HUES6 (cell line): ENCODE data around the gene PROSER1.
A peak's percentile ranks its signal among the peaks of the same experiment; 100 is the strongest.
"Not testable (repeated sequence)": the region's sequence is repeated elsewhere in the genome, so short reads cannot be mapped to it uniquely, and the experiment has no call there.

Source experiments
- H3K27ac ChIP-seq: 2 replicates; pipeline ENCODE4 v1.7.0; 2013; ENCODE audit warnings: low read depth, mild to moderate bottlenecking, low read length, inconsistent platforms
- H3K27me3 ChIP-seq: 2 replicates; pipeline ENCODE4 v1.6.1; 2013; ENCODE audit warnings: low read length; ENCODE audit not compliant: control insufficient read depth, insufficient read depth
- H3K36me3 ChIP-seq: 2 replicates; pipeline ENCODE4 v1.6.1; 2013; ENCODE audit warnings: low read length; ENCODE audit not compliant: control insufficient read depth, insufficient read depth
- H3K4me1 ChIP-seq: 2 replicates; pipeline ENCODE4 v1.6.1; 2013; ENCODE audit warnings: low read length; ENCODE audit not compliant: control insufficient read depth, insufficient read depth
- H3K4me3 ChIP-seq: 2 replicates; pipeline ENCODE4 v1.5.1; 2013; ENCODE audit warnings: low read depth, low read length
- H3K9ac ChIP-seq: one replicate; pipeline ENCODE4 v1.6.1; 2013; ENCODE audit warnings: mild to moderate bottlenecking, low read length
- H3K9me3 ChIP-seq: 2 replicates; pipeline ENCODE4 v1.6.1; 2013; ENCODE audit warnings: low read depth, low read length; ENCODE audit not compliant: control insufficient read depth, insufficient read depth

Gene PROSER1

DNA sequence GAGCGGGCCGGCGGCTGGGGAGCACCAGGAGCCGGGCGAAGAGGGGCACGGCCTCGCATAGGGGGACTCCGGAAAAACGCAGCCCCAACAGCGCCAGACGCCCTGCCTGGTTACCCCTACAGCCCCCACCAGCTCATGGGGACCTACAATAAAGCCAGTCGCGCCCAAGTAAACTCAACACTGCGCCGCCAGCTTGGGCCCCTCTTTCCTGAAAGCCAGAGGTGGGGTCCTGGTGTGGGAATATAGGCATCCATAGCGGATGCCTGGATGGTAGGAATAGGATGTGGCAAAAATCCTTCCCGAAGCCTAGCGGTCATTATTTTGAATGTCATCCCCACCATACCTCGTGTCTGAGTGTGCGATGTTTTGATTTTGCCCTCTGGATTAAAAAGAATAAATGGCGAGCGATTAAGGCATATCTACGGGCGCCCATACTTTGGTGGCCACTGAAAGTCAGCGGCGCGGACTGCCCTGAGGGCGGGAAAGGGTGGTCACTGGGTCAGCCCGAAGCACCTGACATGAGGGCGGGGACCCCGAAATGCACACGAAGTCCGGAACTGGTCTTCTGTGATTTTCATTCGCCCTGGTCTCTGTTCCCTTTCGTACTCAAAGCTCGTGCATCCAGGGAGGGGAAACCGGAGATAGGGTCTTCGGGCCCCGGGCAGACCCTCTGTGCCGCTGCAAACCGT is at the start of gene PROSER1, which contains the start of gene NHLRC3:
TSS of gene PROSER1 (minus strand) at position 210 of the 689 bp plus-strand sequence. CDS start 847 bp downstream, outside the sequence.
TSS of gene NHLRC3 (plus strand) at position 577 of the 689 bp plus-strand sequence. CDS start 184 bp downstream, outside the sequence.
- Histone ChIP-seq H3K4me1 (peaks cover 14% of the 10 kb centered on the region; the same call in 1 of the 2 replicates), H3K27ac (peak within 1 kb of the TSS; percentile 72), H3K9me3 (no peaks in the 10 kb centered on the region), H3K36me3 (peaks cover 2% of the 10 kb centered on the region; the same call in 1 of the 2 replicates), H3K9ac (peak within 1 kb of the TSS; percentile 90), H3K27me3 (no peaks in the 10 kb centered on the region), H3K4me3 (peak within 1 kb of the TSS; percentile 76)

DNA sequence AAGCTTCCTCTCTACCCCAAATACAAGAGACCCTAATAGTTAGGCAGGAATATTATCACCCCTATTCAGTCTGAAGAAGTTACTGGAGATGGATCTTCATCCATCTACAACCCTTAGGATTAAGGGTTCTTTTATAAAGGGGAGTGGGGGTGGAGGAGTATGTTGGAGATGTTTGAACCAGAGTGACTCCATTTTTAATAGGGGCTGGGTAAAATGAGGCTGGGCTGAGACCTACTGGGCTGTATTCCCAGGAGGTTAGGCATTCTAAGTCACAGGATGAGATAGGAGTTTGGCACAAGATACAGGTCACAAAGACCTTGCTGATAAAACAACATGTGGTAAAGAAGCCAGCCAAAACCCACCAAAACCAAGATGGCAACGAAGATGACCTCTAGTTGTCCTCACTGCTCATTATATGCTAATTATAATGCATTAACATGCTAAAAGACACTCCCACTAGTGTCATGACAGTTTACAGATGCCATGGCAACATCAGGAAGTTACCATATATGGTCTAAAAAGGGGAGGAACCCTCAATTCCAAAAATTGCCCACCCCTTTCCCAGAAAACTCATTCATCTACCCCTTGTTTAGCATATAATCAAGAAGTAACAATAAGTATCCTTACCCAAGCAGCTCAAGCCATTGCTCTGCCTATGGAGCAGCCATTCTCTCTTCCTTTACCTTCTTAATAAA is 48.5 kb upstream of the PROSER1 start:
- not testable (repeated sequence) for H3K9me3 ChIP-seq, H3K4me3 ChIP-seq, H3K9ac ChIP-seq, H3K27ac ChIP-seq, H3K36me3 ChIP-seq, H3K27me3 ChIP-seq, H3K4me1 ChIP-seq

DNA sequence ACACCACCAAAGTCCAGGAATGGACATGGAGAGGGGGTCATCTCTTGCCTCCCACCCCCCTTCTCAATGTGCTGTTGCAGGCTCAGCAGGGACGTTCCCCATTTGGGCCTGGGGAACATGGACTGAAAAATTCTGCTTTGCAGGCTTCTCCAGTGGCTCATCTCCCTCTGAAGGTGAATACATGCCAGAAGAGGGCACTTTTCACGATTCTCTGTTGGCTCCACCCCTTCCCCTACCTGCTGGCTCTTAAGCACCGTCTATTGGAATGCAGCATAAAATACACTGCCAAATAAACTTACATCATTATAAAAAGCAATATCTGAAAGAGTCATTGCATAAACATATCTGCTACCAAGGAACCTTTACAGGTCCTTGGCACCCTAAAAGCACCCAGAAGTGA is 36.1 kb upstream of the PROSER1 start:
- Histone ChIP-seq H3K4me3 (no peak overlapping the region), H3K4me1 (peaks cover 3% of the 10 kb centered on the region; the same call in 1 of the 2 replicates), H3K27ac (no peak overlapping the region), H3K9ac (no peak overlapping the region), H3K9me3 (no peaks in the 10 kb centered on the region), H3K27me3 (no peaks in the 10 kb centered on the region), H3K36me3 (no peaks in the 10 kb centered on the region)

DNA sequence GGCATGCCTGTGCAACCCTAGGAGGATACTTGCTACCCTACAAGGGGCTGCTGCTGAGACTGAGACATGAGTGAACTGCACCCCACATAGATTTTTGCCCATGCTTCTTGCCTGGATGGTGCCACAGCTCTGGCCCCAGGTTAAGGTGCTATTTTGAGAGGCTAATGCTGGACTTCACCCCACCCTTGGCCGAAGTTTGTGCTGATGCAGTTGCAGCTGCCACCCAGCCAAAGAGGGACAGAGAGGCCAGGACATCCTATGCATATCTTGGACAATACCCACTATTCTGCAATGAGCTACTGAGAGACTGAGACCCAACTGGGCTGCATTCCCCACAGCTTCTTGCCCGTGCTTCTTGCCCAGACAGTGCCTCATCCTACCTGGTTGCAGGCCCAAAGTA is 35.0 kb upstream of the PROSER1 start:
- no peaks in the 10 kb centered on the region for H3K27me3 ChIP-seq
- no peak overlapping the region for H3K4me3 ChIP-seq
- no peaks in the 10 kb centered on the region for H3K36me3 ChIP-seq
- H3K27ac ChIP-seq = no peak overlapping the region
- H3K9me3 ChIP-seq = no peaks in the 10 kb centered on the region
- H3K9ac ChIP-seq = no peak overlapping the region
- peaks cover 3% of the 10 kb centered on the region; the same call in 1 of the 2 replicates for H3K4me1 ChIP-seq

DNA sequence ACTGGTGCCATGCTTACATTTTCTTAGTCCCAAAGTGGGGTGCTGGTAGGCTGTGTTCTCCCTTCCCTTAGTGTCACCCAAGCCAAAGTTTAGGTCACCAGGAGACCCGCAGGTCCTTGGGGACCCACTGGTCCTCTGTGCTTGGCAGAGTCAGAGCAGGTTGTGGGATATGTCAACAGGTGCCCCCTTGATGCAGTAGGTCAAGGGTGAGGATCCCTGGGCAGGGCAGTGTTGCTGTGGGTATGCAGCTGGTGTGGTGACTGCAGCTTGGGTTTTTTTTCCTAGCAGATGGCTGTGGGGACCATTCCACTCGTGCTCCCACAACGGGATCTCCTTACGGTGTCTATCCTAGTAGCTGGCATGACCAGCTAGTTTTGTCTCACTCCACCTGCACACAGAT is 24.1 kb upstream of the PROSER1 start:
- Histone ChIP-seq H3K4me3 (no peak overlapping the region), H3K9ac (no peak overlapping the region), H3K27ac (no peak overlapping the region), H3K36me3 (no peaks in the 10 kb centered on the region), H3K4me1 (no peaks in the 10 kb centered on the region), H3K27me3 (no peaks in the 10 kb centered on the region), H3K9me3 (0 out of 2 replicates have a peak, but pooled peaks cover 2% of the 10 kb centered on the region)

DNA sequence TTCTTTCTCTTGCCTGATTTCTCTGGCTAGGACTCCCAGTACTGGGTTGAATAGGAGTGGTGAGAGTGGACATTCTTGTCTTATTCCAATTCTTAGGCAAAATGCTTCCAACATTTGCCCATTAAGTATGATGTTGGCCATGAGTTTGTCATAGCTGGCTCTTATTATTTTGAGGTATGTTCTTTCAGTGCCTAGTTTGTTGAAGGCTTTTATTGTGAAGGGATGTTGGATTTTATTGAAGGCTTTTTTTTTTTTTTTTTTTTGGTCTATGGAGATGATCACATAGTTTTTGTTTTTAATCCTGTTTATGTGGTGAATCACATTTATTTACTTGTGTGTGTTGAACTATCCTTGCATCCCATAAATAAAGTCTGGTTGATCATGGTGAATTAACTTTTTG is 20.2 kb upstream of the PROSER1 start:
- Histone ChIP-seq H3K9me3 (no peaks in the 10 kb centered on the region), H3K4me3 (no peak overlapping the region), H3K4me1 (no peaks in the 10 kb centered on the region), H3K27me3 (no peaks in the 10 kb centered on the region), H3K27ac (no peak overlapping the region), H3K36me3 (no peaks in the 10 kb centered on the region), H3K9ac (no peak overlapping the region)

GRCh38 chr13:39056018-39056417 is 18.1 kb upstream of the PROSER1 start:
- Histone ChIP-seq H3K9ac (no peak overlapping the region), H3K27ac (no peak overlapping the region), H3K9me3 (no peaks in the 10 kb centered on the region), H3K27me3 (no peaks in the 10 kb centered on the region), H3K36me3 (no peaks in the 10 kb centered on the region), H3K4me1 (peaks cover 5% of the 10 kb centered on the region; the same call in 1 of the 2 replicates), H3K4me3 (no peak overlapping the region)

- Histone ChIP-seq H3K4me3 (no peak overlapping the region), H3K27me3 (no peaks in the 10 kb centered on the region)
These were observed 16.2 kb upstream of the PROSER1 start for GRCh38 chr13:39054112-39054511.

DNA sequence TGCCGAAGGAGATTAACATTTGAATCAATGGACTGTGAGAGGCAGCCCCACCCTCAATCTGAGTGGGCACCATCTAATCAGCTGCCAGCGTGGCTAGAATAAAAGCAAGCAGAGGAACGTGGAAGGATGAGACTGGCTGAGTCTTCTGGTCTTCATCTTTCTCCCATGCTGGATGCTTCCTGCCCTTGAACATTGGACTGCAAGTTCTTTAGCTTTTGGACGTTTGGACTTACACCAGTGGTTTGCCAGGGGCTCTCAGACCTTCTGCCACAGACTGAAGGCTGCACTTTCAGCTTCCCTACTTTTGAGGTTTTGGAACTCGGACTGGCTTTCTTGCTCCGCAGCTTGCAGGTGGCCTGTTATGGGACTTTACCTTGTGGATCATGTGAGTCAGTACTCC is 15.1 kb upstream of the PROSER1 start:
- Histone ChIP-seq H3K9me3 (no peaks in the 10 kb centered on the region), H3K36me3 (no peaks in the 10 kb centered on the region), H3K27ac (no peak overlapping the region), H3K27me3 (no peaks in the 10 kb centered on the region), H3K9ac (no peak overlapping the region), H3K4me3 (no peak overlapping the region), H3K4me1 (peaks cover 15% of the 10 kb centered on the region)

More at GRCh38 chr13:39054112-39054511, 16.2 kb upstream of the PROSER1 start:
- Histone ChIP-seq H3K9ac (no peak overlapping the region), H3K9me3 (no peaks in the 10 kb centered on the region), H3K27ac (no peak overlapping the region), H3K36me3 (no peaks in the 10 kb centered on the region), H3K4me1 (peaks cover 5% of the 10 kb centered on the region; the same call in 1 of the 2 replicates)

GRCh38 chr13:39051157-39051556 is 13.3 kb upstream of the PROSER1 start:
- Histone ChIP-seq H3K36me3 (no peaks in the 10 kb centered on the region), H3K9ac (no peak overlapping the region), H3K4me3 (no peak overlapping the region), H3K27ac (no peak overlapping the region), H3K4me1 (peaks cover 15% of the 10 kb centered on the region), H3K27me3 (no peaks in the 10 kb centered on the region), H3K9me3 (no peaks in the 10 kb centered on the region)

DNA sequence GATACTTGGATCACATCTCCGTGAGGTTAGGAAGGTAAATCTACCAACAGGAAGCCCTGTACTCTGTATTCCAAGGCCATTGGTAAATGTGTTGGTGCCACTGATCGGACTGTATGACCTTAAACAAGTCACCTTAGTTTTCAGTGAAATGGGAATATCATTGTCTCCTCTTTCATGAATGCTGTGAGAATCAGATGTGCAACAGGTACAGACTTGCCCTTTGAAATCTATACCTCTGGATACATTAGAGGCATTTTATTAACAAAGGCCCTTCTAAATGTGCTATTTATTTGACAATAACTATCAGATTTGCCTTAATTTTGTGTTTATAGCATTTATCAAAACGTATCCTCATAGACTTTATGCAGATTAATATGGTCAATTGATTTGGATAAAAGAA is 11.4 kb upstream of the PROSER1 start:
- no peaks in the 10 kb centered on the region for H3K9me3 ChIP-seq
- H3K9ac ChIP-seq = no peak overlapping the region
- peaks cover 15% of the 10 kb centered on the region for H3K4me1 ChIP-seq
- no peaks in the 10 kb centered on the region for H3K27me3 ChIP-seq
- H3K4me3 ChIP-seq = no peak overlapping the region
- no peak overlapping the region for H3K27ac ChIP-seq
- peaks cover 3% of the 10 kb centered on the region for H3K36me3 ChIP-seq
